H9 (cell line): Measurements from ENCODE around the gene NFS1. TPM values are rescaled to one million over a fixed set of nuclear protein-coding genes. Genes with fewer than 3 reads are reported as not detected.

ENCODE experiments used
- DNase-seq: peaks from one replicate; pipeline ENCODE4 v3.0.0-alpha.2; 2017
- H2AFZ ChIP-seq: one replicate; pipeline ENCODE4 v1.6.1; 2013; ENCODE audit warnings: mild to moderate bottlenecking, low read length, control low read depth, moderate library complexity
- H2AK5ac ChIP-seq: 2 replicates; pipeline ENCODE4 v1.6.1; 2013; ENCODE audit warnings: low read length, control low read depth, mixed read lengths; ENCODE audit not compliant: insufficient read length
- H2BK120ac ChIP-seq: one replicate; pipeline ENCODE4 v1.6.1; 2013; ENCODE audit warnings: low read depth, mild to moderate bottlenecking, low read length, control low read depth, inconsistent platforms; ENCODE audit not compliant: poor library complexity, severe bottlenecking
- H2BK12ac ChIP-seq: 2 replicates; pipeline ENCODE4 v1.6.1; 2013; ENCODE audit warnings: low read length, control low read depth, mixed read lengths, low read depth; ENCODE audit not compliant: insufficient read length
- H2BK15ac ChIP-seq: 2 replicates; pipeline ENCODE4 v1.6.1; 2013; ENCODE audit warnings: low read depth, low read length, control low read depth
- H2BK20ac ChIP-seq: one replicate; pipeline ENCODE4 v1.6.1; 2013; ENCODE audit warnings: low read depth, mild to moderate bottlenecking, low read length, control low read depth, inconsistent platforms; ENCODE audit not compliant: poor library complexity, severe bottlenecking
- H2BK5ac ChIP-seq: 2 replicates; pipeline ENCODE4 v1.6.1; 2013; ENCODE audit warnings: low read length, control low read depth, mixed read lengths; ENCODE audit not compliant: insufficient read length
- H3K14ac ChIP-seq: 2 replicates; pipeline ENCODE4 v1.6.1; 2013; ENCODE audit warnings: low read length, control low read depth; ENCODE audit not compliant: insufficient read depth
- H3K18ac ChIP-seq: 2 replicates; pipeline ENCODE4 v1.6.1; 2013; ENCODE audit warnings: low read depth, mild to moderate bottlenecking, mixed read lengths, low read length, control low read depth; ENCODE audit not compliant: insufficient read length
- H3K23ac ChIP-seq: 2 replicates; pipeline ENCODE4 v1.6.1; 2013; ENCODE audit warnings: low read length, control low read depth, mixed read lengths, low read depth; ENCODE audit not compliant: insufficient read length
- H3K23me2 ChIP-seq: 2 replicates; pipeline ENCODE4 v1.6.1; 2013; ENCODE audit warnings: low read depth, mild to moderate bottlenecking, mixed read lengths, low read length, control low read depth; ENCODE audit not compliant: insufficient read length, poor library complexity, severe bottlenecking
- H3K27ac ChIP-seq: 2 replicates; pipeline ENCODE4 v1.5.1; 2013; ENCODE audit warnings: low read length, control low read depth, mixed read lengths, low read depth; ENCODE audit not compliant: insufficient read length
- H3K27me3 ChIP-seq: 2 replicates; pipeline ENCODE4 v1.6.1; 2013; ENCODE audit warnings: low read length, control low read depth, inconsistent platforms; ENCODE audit not compliant: insufficient read depth
- H3K4ac ChIP-seq: 2 replicates; pipeline ENCODE4 v1.6.1; 2013; ENCODE audit warnings: low read depth, mild to moderate bottlenecking, control low read depth, inconsistent platforms, low read length, moderate library complexity
- H3K4me1 ChIP-seq: 2 replicates; pipeline ENCODE4 v1.6.1; 2013; ENCODE audit warnings: low read length, control low read depth, inconsistent platforms; ENCODE audit not compliant: insufficient read depth
- H3K4me2 ChIP-seq: 2 replicates; pipeline ENCODE4 v1.6.1; 2013; ENCODE audit warnings: low read length, control low read depth, mixed read lengths; ENCODE audit not compliant: insufficient read length, insufficient read depth
- H3K56ac ChIP-seq: 2 replicates; pipeline ENCODE4 v1.6.1; 2013; ENCODE audit warnings: low read depth, mild to moderate bottlenecking, mixed read lengths, low read length, control low read depth; ENCODE audit not compliant: insufficient read length
- H3K79me1 ChIP-seq: 2 replicates; pipeline ENCODE4 v1.6.1; 2013; ENCODE audit warnings: low read depth, mild to moderate bottlenecking, moderate library complexity, low read length, control low read depth, inconsistent platforms; ENCODE audit not compliant: insufficient read depth, poor library complexity, severe bottlenecking
- H3K79me2 ChIP-seq: 2 replicates; pipeline ENCODE4 v1.6.1; 2013; ENCODE audit warnings: low read length, control low read depth, inconsistent platforms; ENCODE audit not compliant: insufficient read depth
- H3K9ac ChIP-seq: 2 replicates; pipeline ENCODE4 v1.6.1; 2013; ENCODE audit warnings: low read length, control low read depth, mixed read lengths; ENCODE audit not compliant: insufficient read length; ENCODE audit errors: extremely low read depth
- H3K9me3 ChIP-seq: one replicate; pipeline ENCODE4 v1.6.1; 2013; ENCODE audit warnings: low read depth, low read length, inconsistent platforms; ENCODE audit not compliant: control insufficient read depth
- H3T11ph ChIP-seq: one replicate; pipeline ENCODE4 v1.6.1; 2013; ENCODE audit warnings: mild to moderate bottlenecking, low read length, control low read depth, inconsistent platforms
- H4K20me1 ChIP-seq: one replicate; pipeline ENCODE4 v1.6.1; 2013; ENCODE audit not compliant: control insufficient read depth, insufficient read length, insufficient read depth
- H4K5ac ChIP-seq: 2 replicates; pipeline ENCODE4 v1.6.1; 2013; ENCODE audit warnings: low read depth, mild to moderate bottlenecking, mixed read lengths, low read length, control low read depth; ENCODE audit not compliant: insufficient read length
- H4K8ac ChIP-seq: replicated peaks from 2 replicates; pipeline ENCODE4 v1.6.1; 2013; ENCODE audit warnings: low read length, control low read depth, mixed read lengths, low read depth; ENCODE audit not compliant: insufficient read length
- H4K91ac ChIP-seq: 2 replicates; pipeline ENCODE4 v1.6.1; 2013; ENCODE audit warnings: low read depth, mild to moderate bottlenecking, moderate library complexity, mixed read lengths, low read length, control low read depth; ENCODE audit not compliant: insufficient read length
- H3K27ac Mint-ChIP-seq, 3 experiments: 2 replicates in 2 of 3; 3 replicates in 1 of 3; pipeline ENCODE4 v1.8.0; 2020 to 2021; ENCODE audit warnings: mixed read lengths in 3 of 3, mild to moderate bottlenecking in 1 of 3, moderate library complexity in 1 of 3
- H3K27me3 Mint-ChIP-seq: 2 replicates; pipeline ENCODE4 v1.8.0; 2021; ENCODE audit warnings: low read depth, mild to moderate bottlenecking, moderate library complexity, mixed read lengths
- H3K36me3 Mint-ChIP-seq, 3 experiments: 2 replicates in 2 of 3; 3 replicates in 1 of 3; pipeline ENCODE4 v1.8.0; 2020 to 2021; ENCODE audit warnings: low read depth in 3 of 3, mixed read lengths in 3 of 3; ENCODE audit not compliant: insufficient read depth in 1 of 3
- H3K4me1 Mint-ChIP-seq, 2 experiments: 2 replicates each; pipeline ENCODE4 v1.8.0; 2020; ENCODE audit warnings: mixed read lengths in 2 of 2
- H3K4me3 Mint-ChIP-seq, 2 experiments: 2 replicates in 1 of 2; 3 replicates in 1 of 2; pipeline ENCODE4 v1.8.0; 2020 to 2021; ENCODE audit warnings: mild to moderate bottlenecking in 2 of 2, mixed read lengths in 2 of 2, moderate library complexity in 1 of 2
- H3K9me3 Mint-ChIP-seq, 2 experiments: 2 replicates in 1 of 2; 3 replicates in 1 of 2; pipeline ENCODE4 v1.8.0; 2020; ENCODE audit warnings: mild to moderate bottlenecking in 2 of 2, mixed read lengths in 2 of 2, moderate library complexity in 1 of 2
- WGBS: extraction: QIAGEN DNeasy Blood & Tissue Kit; methylation state at CpG from one replicate; pipeline ENCODE4 v1.1.7; 2013; ENCODE audit warnings: missing lambda C conversion rate, low lambda C conversion rate, mixed read lengths; ENCODE audit not compliant: insufficient read length; ENCODE audit errors: extremely low coverage; 5-methylcytosine and 5-hydroxymethylcytosine counted together
- total RNA-seq: library from RNA; stranded (reverse); gene quantifications from 2 replicates; pipeline ENCODE4 v1.2.1, GENCODE V29; 2021
- TF ChIP-seq, protein P1 (sequence below): fragments of 200-600 bp; sonication (generic); conservative IDR thresholded peaks from 3 replicates; pipeline ENCODE4 v1.8.0; 2021; ENCODE audit warnings: antibody characterized with exemption, mild to moderate bottlenecking

NFS1 gene
- total RNA-seq, 1 experiment from 2014 or later = 26.6 TPM

DNA sequence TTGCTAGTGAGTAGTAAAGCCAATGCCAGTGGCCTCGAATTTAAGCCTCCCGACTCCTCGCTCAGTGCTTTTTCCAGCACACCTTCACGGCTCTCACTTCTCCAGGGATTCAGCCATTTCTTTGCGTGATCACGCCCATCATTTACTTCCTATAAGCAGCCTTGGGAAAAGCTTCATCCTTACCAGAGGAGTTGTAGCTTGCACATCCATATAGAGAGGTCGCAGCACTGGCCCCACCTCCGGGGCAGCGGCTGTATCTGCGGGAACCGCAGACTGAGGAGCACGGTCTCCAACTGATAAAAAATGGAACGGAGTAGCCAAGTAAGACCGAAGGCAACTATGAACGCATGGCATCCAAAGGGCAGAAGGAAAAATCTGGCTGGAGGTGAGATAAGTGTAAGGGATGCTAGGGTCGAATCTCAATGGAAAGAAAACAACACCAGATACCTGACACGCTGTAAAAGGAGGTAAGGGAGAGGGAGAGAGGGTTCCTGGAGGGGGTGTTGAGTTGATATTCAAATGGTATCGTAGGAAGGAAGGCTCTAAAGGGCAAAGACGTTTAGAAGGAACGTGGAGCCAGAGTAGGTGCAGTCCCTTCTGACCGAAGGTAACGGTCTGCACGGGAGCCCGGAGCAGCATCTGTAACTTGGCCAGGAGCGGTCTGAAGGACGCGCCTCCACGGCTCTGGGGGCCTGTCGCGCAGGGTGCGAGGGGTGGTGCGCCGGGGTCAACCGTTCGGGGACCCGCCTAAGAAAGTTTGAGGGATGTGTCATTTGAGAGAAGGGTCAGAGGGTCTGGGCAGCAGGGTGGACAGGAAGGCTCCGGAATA lies 640 bp downstream of the NFS1 start:
- Histone ChIP-seq H3K4ac (no peak overlapping the region), H3T11ph (no peak overlapping the region), H3K79me1 (no peaks in the 10 kb centered on the region), H4K8ac (no peak overlapping the region), H2BK5ac (no peak overlapping the region), H3K4me2 (peak overlapping the region; percentile 94), H2AK5ac (no peak overlapping the region), H4K91ac (no peak overlapping the region), H3K27ac (no peak overlapping the region), H2BK12ac (no peak overlapping the region), H2BK120ac (no peak overlapping the region), H3K4me1 (no peaks in the 10 kb centered on the region), H3K23me2 (peaks cover 8% of the 10 kb centered on the region), H2AFZ (no peak overlapping the region), H2BK15ac (no peak overlapping the region), H3K23ac (no peak overlapping the region), H2BK20ac (no peak overlapping the region), H4K5ac (no peak overlapping the region), H3K18ac (no peak overlapping the region), H3K56ac (no peak overlapping the region), H3K9ac (peak overlapping the region; percentile 8), H3K27me3 (no peaks in the 10 kb centered on the region), H3K14ac (no peak overlapping the region; the same call in 1 of the 2 replicates), H3K79me2 (no peaks in the 10 kb centered on the region), H3K9me3 (no peaks in the 10 kb centered on the region), H4K20me1 (no peaks in the 10 kb centered on the region)
- DNase-seq = no peak
- H3K4me3 Mint-ChIP-seq = peak overlapping the region; percentile 93 to 97
- H3K9me3 Mint-ChIP-seq = no peaks in the 10 kb centered on the region
- peaks cover 6 to 38% (median 21%) of the 10 kb centered on the region in 3 experiments; a peak in 5 of 7 replicates for H3K36me3 Mint-ChIP-seq
- H3K27me3 Mint-ChIP-seq = peaks cover 2% of the 10 kb centered on the region; the same call in 1 of the 2 replicates
- H3K27ac Mint-ChIP-seq = peak overlapping the region; percentile 11 to 76 (median 42); a peak in 6 of 7 replicates
- peaks cover 17 to 18% of the 10 kb centered on the region in 2 experiments for H3K4me1 Mint-ChIP-seq
- TF ChIP-seq, protein P1, sequence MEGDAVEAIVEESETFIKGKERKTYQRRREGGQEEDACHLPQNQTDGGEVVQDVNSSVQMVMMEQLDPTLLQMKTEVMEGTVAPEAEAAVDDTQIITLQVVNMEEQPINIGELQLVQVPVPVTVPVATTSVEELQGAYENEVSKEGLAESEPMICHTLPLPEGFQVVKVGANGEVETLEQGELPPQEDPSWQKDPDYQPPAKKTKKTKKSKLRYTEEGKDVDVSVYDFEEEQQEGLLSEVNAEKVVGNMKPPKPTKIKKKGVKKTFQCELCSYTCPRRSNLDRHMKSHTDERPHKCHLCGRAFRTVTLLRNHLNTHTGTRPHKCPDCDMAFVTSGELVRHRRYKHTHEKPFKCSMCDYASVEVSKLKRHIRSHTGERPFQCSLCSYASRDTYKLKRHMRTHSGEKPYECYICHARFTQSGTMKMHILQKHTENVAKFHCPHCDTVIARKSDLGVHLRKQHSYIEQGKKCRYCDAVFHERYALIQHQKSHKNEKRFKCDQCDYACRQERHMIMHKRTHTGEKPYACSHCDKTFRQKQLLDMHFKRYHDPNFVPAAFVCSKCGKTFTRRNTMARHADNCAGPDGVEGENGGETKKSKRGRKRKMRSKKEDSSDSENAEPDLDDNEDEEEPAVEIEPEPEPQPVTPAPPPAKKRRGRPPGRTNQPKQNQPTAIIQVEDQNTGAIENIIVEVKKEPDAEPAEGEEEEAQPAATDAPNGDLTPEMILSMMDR = no peak
- no CpG with 5 or more reads among the region's 37 CpGs for WGBS
